HG02938 (cell line): ENCODE results near the gene YRDC.
"Not testable (repeated sequence)": the region's sequence is repeated elsewhere in the genome, so short reads cannot be mapped to it uniquely, and the experiment has no call there.

ENCODE experiments used
- ATAC-seq: cut with Tn5 transposase; IDR thresholded peaks from one replicate; pipeline ENCODE4 v1.9.1; 2021; ENCODE audit warnings: mild to moderate bottlenecking, moderate library complexity; ENCODE audit not compliant: unreplicated experiment

Gene YRDC

GRCh38 chr1:37776946-37777516 is 31.0 kb downstream of the YRDC start:
- ATAC-seq: no peak

- not testable (repeated sequence) for ATAC-seq
These were observed 36.6 kb downstream of the YRDC start for GRCh38 chr1:37771440-37771839.

DNA sequence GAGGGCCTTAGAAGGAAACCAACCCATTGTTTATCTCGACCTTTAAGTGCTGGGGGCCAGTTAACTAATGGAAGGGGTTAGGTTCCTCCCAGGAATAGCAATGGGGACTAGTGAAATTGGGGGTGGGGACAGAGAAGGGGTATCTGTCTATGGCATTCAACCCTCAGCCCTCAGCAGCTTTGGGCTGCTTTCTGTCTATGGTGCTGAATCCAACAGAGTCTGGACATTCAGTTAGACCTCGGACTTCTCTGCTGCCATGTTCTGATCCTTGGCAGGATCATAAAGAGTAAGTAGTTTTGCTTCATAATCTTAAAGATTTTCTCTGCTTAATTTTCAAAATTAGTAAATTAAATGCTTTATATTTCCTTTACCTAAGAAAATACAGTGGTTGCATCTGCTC is 40.5 kb downstream of the YRDC start:
- no peak for ATAC-seq

DNA sequence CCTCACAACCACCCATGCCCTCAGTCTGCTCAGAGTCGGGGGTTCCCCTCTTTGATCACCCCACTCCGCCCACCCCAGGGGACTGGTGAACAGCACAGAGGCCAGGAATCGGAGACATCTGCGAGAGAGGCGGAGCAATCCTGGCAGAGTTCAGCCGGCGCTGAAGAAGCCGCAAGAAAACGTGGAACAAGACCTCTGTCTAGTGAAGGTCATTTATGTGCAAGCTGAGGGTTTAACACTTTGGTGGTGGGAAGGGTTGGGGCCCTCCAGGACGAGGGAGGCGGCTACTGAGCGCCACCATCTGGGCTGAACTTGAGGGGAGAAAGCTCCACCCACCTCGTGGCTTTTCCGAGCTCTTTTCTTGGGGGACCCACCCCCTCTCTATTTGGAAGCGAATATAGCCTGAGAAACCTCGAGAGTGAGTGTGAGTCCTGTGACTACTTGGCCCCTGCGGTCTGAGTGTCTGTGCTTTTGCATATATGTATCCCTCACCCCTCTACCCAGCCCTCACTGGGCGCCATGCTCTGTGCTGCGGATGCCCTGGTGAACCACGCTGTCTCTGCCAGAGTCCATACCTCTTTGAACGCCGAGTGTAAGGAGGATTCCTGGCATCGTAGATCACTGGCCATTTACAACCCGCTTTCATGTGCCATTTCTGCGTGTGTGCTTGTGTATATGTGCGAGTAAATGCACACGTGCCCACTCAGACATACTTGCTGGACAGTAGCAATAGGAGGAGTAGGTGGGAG is 41.9 kb downstream of the YRDC start:
- ATAC-seq: no peak

- ATAC-seq: no peak
These were observed 43.0 kb downstream of the YRDC start, which contains the start of gene EPHA10 for GRCh38 chr1:37764888-37765441. EPHA10 (minus strand) TSS chr1:37765120; CDS start chr1:37765066, 54 bp downstream.

DNA sequence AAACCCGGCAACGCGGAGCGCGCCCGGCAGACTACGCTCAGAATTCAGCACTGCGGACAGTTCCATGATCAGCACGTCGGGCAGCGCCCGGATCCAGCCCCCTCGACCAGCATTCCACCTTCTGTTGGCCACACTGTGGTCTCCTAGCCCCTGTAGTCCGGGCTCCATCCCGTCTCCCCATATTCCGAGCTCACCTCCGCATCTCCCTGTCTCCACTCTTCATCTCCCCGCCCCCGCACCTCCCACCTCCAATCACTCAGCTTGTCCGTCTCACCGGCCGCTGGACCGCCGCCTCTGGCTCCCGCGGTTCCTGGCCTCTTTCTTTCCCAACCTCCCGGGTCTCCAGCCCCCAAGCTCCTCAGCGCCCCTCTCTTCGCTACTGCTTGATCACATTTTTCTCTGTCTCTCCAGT is 43.6 kb downstream of the YRDC start:
- ATAC-seq: no peak

- no peak for ATAC-seq
These were observed 44.1 kb downstream of the YRDC start for GRCh38 chr1:37763791-37764413.

DNA sequence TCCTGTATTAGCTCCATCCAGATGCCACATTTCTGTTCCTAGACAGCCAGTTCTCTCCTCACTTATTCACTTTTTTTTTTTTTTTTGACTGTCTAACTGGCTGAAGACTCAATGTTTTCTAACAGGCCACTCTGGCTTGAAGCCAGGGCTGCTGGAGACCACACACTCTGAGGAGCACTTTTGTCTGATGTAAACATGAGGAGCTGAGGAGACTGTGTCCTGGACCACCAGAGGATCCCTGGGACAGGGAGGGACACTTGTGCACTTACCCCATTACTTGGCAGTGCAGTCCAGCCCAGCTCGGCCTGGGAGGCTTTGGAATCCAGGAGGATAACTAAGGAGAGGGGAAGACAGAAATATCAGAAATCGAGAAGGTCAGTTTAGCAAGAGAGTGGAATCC is 45.5 kb downstream of the YRDC start:
- ATAC-seq: no peak

- ATAC-seq: no peak
These were observed 46.5 kb downstream of the YRDC start for GRCh38 chr1:37761416-37762095.

DNA sequence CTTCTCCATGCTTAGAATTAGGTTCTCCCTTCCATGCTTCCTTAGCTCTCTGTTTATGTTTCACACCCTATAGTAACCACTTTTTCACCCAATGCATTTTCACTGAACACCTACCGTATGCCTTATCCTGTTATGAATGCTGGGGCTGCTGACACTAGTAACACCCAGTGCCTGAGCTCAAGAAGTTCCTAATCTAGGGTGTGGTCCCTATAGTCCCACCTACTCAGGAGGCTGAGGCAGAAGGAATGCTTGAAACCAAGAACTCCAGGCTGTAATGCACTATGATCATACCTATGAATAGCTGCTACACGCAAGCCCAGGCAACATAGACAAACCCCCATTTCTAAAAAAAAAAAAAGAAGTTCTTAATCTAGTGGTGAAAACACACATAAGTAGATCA is 48.6 kb downstream of the YRDC start:
- no peak for ATAC-seq

GRCh38 chr1:37755951-37756560 is 52.0 kb downstream of the YRDC start:
- no peak for ATAC-seq

- ATAC-seq: no peak
These were observed 52.7 kb downstream of the YRDC start for GRCh38 chr1:37755290-37755689.

GRCh38 chr1:37753473-37754321 is 54.3 kb downstream of the YRDC start:
- ATAC-seq: no peak
